ENCODE measurements around the gene IGF1R. TPM values are rescaled to one million over a fixed set of nuclear protein-coding genes. Genes with fewer than 3 reads are reported as not detected.

Gene IGF1R
- total and polyA plus RNA-seq, 3 experiments from 2014 or later = 2.1 to 11.3 (median 10.9) TPM

GRCh38 chr15:98799461-98800390 is 151.4 kb downstream of the IGF1R start:
- Histone ChIP-seq H3K36me3 (ENCODE audit: insufficient read depth, low read length) (no peaks in the 10 kb centered on the region), H3K4me3 (ENCODE audit: low read length) (no peak overlapping the region), H3K27me3 (ENCODE audit: insufficient read depth, low read length, poor library complexity, severe bottlenecking) (no peaks in the 10 kb centered on the region), H3K4me1 (ENCODE audit: insufficient read depth, low read length) (peaks cover 31% of the 10 kb centered on the region), H3K9me3 (ENCODE audit: low read length) (no peaks in the 10 kb centered on the region), H3K27ac (ENCODE audit: low read depth, low read length) (no peak overlapping the region)
- H3K27me3 Mint-ChIP-seq = peaks cover 0 to 4% of the 10 kb centered on the region in 2 donors
- peak overlapping the region in 2 of 8 donors; percentile 12 to 64 for H3K27ac Mint-ChIP-seq
- DNase-seq = no peak
- ChIA-PET POLR2A (no interaction called here), CTCF (interaction anchor here (0.7 to 0.9 kb wide), 2 partner anchors 8 to 17 kb away, joined by 3 read pairs; no protein-coding TSS in a partner anchor)
- H3K36me3 Mint-ChIP-seq = no peaks in the 10 kb centered on the region
- no peak overlapping the region for H3K4me3 Mint-ChIP-seq
- H3K4me1 Mint-ChIP-seq = peaks cover 8 to 15% (median 13%) of the 10 kb centered on the region in 3 donors
- no peaks in the 10 kb centered on the region for H3K9me3 Mint-ChIP-seq

- peaks cover 31% of the 10 kb centered on the region for H3K4me1 ChIP-seq (ENCODE audit: insufficient read depth, low read length)
- Mint-ChIP-seq H3K27ac (peak overlapping the region in 1 of 8 donors; percentile 38), H3K4me3 (no peak overlapping the region), H3K9me3 (no peaks in the 10 kb centered on the region), H3K4me1 (peaks cover 8 to 15% (median 13%) of the 10 kb centered on the region in 3 donors), H3K36me3 (no peaks in the 10 kb centered on the region), H3K27me3 (peaks cover 0 to 4% of the 10 kb centered on the region in 2 donors)
- CTCF ChIA-PET = no interaction called here
- no peaks in the 10 kb centered on the region for H3K27me3 ChIP-seq (ENCODE audit: insufficient read depth, low read length, poor library complexity, severe bottlenecking)
- POLR2A ChIA-PET = no interaction called here
- no peaks in the 10 kb centered on the region for H3K36me3 ChIP-seq (ENCODE audit: insufficient read depth, low read length)
- no peak for DNase-seq
- H3K4me3 ChIP-seq (ENCODE audit: low read length) = no peak overlapping the region
- no peak overlapping the region for H3K27ac ChIP-seq (ENCODE audit: low read depth, low read length)
- no peaks in the 10 kb centered on the region for H3K9me3 ChIP-seq (ENCODE audit: low read length)
Measured at GRCh38 chr15:98800437-98801233, 152.3 kb downstream of the IGF1R start.

GRCh38 chr15:98801234-98801561 is 152.9 kb downstream of the IGF1R start:
- H3K4me1 Mint-ChIP-seq = peaks cover 8 to 15% (median 13%) of the 10 kb centered on the region in 3 donors
- no peaks in the 10 kb centered on the region for H3K36me3 Mint-ChIP-seq
- Histone ChIP-seq H3K4me1 (ENCODE audit: insufficient read depth, low read length) (peaks cover 31% of the 10 kb centered on the region), H3K36me3 (ENCODE audit: insufficient read depth, low read length) (no peaks in the 10 kb centered on the region), H3K9me3 (ENCODE audit: low read length) (no peaks in the 10 kb centered on the region), H3K27ac (ENCODE audit: low read depth, low read length) (no peak overlapping the region), H3K27me3 (ENCODE audit: insufficient read depth, low read length, poor library complexity, severe bottlenecking) (no peaks in the 10 kb centered on the region), H3K4me3 (ENCODE audit: low read length) (no peak overlapping the region)
- ChIA-PET POLR2A (no interaction called here), CTCF (no interaction called here)
- no peaks in the 10 kb centered on the region for H3K9me3 Mint-ChIP-seq
- H3K4me3 Mint-ChIP-seq = peak overlapping the region in 1 of 7 donors; percentile 38
- peaks cover 0 to 4% of the 10 kb centered on the region in 2 donors for H3K27me3 Mint-ChIP-seq
- DNase-seq = peak in 1 of 5 donors; percentile 36
- H3K27ac Mint-ChIP-seq = no peak overlapping the region

GRCh38 chr15:98802187-98802586 is 153.8 kb downstream of the IGF1R start:
- Histone ChIP-seq H3K4me1 (ENCODE audit: insufficient read depth, low read length) (peaks cover 31% of the 10 kb centered on the region), H3K4me3 (ENCODE audit: low read length) (no peak overlapping the region), H3K9me3 (ENCODE audit: low read length) (no peaks in the 10 kb centered on the region), H3K27ac (ENCODE audit: low read depth, low read length) (no peak overlapping the region), H3K27me3 (ENCODE audit: insufficient read depth, low read length, poor library complexity, severe bottlenecking) (no peaks in the 10 kb centered on the region), H3K36me3 (ENCODE audit: insufficient read depth, low read length) (no peaks in the 10 kb centered on the region)
- H3K27ac Mint-ChIP-seq = peak overlapping the region in 1 of 8 donors; percentile 81
- DNase-seq = no peak
- no peak overlapping the region for H3K4me3 Mint-ChIP-seq
- peaks cover 8 to 15% (median 13%) of the 10 kb centered on the region in 3 donors for H3K4me1 Mint-ChIP-seq
- peaks cover 0 to 2% (median 0%) of the 10 kb centered on the region in 5 donors for H3K9me3 Mint-ChIP-seq
- ChIA-PET CTCF (no interaction called here), POLR2A (no interaction called here)
- H3K27me3 Mint-ChIP-seq = peaks cover 0 to 4% of the 10 kb centered on the region in 2 donors
- H3K36me3 Mint-ChIP-seq = no peaks in the 10 kb centered on the region

GRCh38 chr15:98803228-98804056 is 155.1 kb downstream of the IGF1R start:
- Histone ChIP-seq H3K9me3 (ENCODE audit: low read length) (no peaks in the 10 kb centered on the region), H3K4me1 (ENCODE audit: insufficient read depth, low read length) (peaks cover 23% of the 10 kb centered on the region), H3K4me3 (ENCODE audit: low read length) (no peak overlapping the region), H3K27ac (ENCODE audit: low read depth, low read length) (no peak overlapping the region), H3K27me3 (ENCODE audit: insufficient read depth, low read length, poor library complexity, severe bottlenecking) (no peaks in the 10 kb centered on the region), H3K36me3 (ENCODE audit: insufficient read depth, low read length) (no peaks in the 10 kb centered on the region)
- peaks cover 0 to 4% (median 0%) of the 10 kb centered on the region in 5 donors for H3K9me3 Mint-ChIP-seq
- H3K27ac Mint-ChIP-seq = no peak overlapping the region
- no peaks in the 10 kb centered on the region for H3K27me3 Mint-ChIP-seq
- ChIA-PET CTCF (no interaction called here), POLR2A (no interaction called here)
- DNase-seq = no peak
- H3K4me3 Mint-ChIP-seq = no peak overlapping the region
- peaks cover 8 to 15% (median 13%) of the 10 kb centered on the region in 3 donors for H3K4me1 Mint-ChIP-seq
- H3K36me3 Mint-ChIP-seq = no peaks in the 10 kb centered on the region

- Mint-ChIP-seq H3K4me3 (no peak overlapping the region), H3K4me1 (peaks cover 8 to 15% (median 13%) of the 10 kb centered on the region in 3 donors), H3K27ac (no peak overlapping the region), H3K36me3 (no peaks in the 10 kb centered on the region), H3K27me3 (no peaks in the 10 kb centered on the region), H3K9me3 (peaks cover 0 to 4% (median 0%) of the 10 kb centered on the region in 5 donors)
- Histone ChIP-seq H3K27ac (ENCODE audit: low read depth, low read length) (no peak overlapping the region), H3K4me3 (ENCODE audit: low read length) (no peak overlapping the region), H3K27me3 (ENCODE audit: insufficient read depth, low read length, poor library complexity, severe bottlenecking) (no peaks in the 10 kb centered on the region), H3K9me3 (ENCODE audit: low read length) (no peaks in the 10 kb centered on the region), H3K4me1 (ENCODE audit: insufficient read depth, low read length) (peaks cover 23% of the 10 kb centered on the region), H3K36me3 (ENCODE audit: insufficient read depth, low read length) (no peaks in the 10 kb centered on the region)
- CTCF ChIA-PET = no interaction called here
- DNase-seq = no peak
- POLR2A ChIA-PET = no interaction called here
Measured at GRCh38 chr15:98804057-98804380, 155.7 kb downstream of the IGF1R start.

GRCh38 chr15:98805434-98806274 is 157.3 kb downstream of the IGF1R start:
- Histone ChIP-seq H3K36me3 (ENCODE audit: insufficient read depth, low read length) (no peaks in the 10 kb centered on the region), H3K27ac (ENCODE audit: low read depth, low read length) (no peak overlapping the region), H3K4me3 (ENCODE audit: low read length) (no peak overlapping the region), H3K4me1 (ENCODE audit: insufficient read depth, low read length) (peaks cover 12% of the 10 kb centered on the region), H3K27me3 (ENCODE audit: insufficient read depth, low read length, poor library complexity, severe bottlenecking) (no peaks in the 10 kb centered on the region), H3K9me3 (ENCODE audit: low read length) (no peaks in the 10 kb centered on the region)
- Mint-ChIP-seq H3K27ac (peak overlapping the region in 1 of 8 donors; percentile 38), H3K4me3 (no peak overlapping the region), H3K36me3 (no peaks in the 10 kb centered on the region), H3K27me3 (no peaks in the 10 kb centered on the region), H3K9me3 (peaks cover 0 to 4% (median 0%) of the 10 kb centered on the region in 5 donors), H3K4me1 (peaks cover 6 to 10% (median 8%) of the 10 kb centered on the region in 3 donors)
- POLR2A ChIA-PET = no interaction called here
- no peak for DNase-seq
- CTCF ChIA-PET = no interaction called here

Data from CD8-positive, alpha-beta memory T cell (primary cell).